ENCODE measurements around the gene AARS1. TPM values are rescaled to one million over a fixed set of nuclear protein-coding genes. Genes with fewer than 3 reads are reported as not detected.
A peak's percentile ranks its signal among the peaks of the same experiment; 100 is the strongest.
"Not testable (repeated sequence)": the region's sequence is repeated elsewhere in the genome, so short reads cannot be mapped to it uniquely, and the experiment has no call there.

AARS1 gene
- total RNA-seq, 2 experiments from 2014 or later: 10.3 to 11.1 TPM

DNA sequence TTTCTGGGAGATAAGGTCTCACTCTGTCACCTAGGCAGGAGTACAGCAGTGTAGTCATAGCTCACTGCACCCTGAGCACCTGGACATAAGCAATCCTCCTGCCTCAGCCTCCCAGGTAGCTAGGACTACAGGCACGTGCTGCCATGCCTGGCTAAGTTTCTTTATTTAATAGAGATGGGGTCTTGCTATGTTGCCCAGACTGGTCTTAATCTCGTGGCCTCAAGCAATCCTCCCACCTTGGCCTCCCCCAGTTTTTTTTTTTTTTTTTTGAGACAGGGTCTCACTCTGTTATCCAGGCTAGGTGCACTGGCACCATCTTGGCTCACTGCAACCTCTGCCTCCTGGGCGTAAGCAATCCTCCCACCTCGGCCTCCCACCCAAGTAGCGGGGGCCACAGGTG lies 30.8 kb upstream of the AARS1 start:
- no peak for DNase-seq
- TF ChIP-seq CTCF (IDR thresholded peaks at IDR 0.05): no peak
- H3K4me1 ChIP-seq (ENCODE audit: insufficient read depth, low read length): no peaks in the 10 kb centered on the region
- no peak overlapping the region for H3K27ac ChIP-seq (ENCODE audit: low read depth in 1 of 2, low read length in 2 of 2)
- ChIA-PET CTCF (interaction anchor here (1.5 kb wide), 1 partner anchor 68 kb away, joined by 3 read pairs; no protein-coding TSS in a partner anchor), POLR2A (no interaction called here)
- no peak for ATAC-seq (ENCODE audit: poor library complexity)
- H3K4me1 Mint-ChIP-seq (ENCODE audit: low read depth): no peaks in the 10 kb centered on the region
- no peaks in the 10 kb centered on the region for H3K9me3 ChIP-seq (ENCODE audit: control insufficient read depth in 1 of 2, insufficient read depth in 1 of 2, low read length in 2 of 2)
- intact Hi-C loops (cut with DNase I, micrococcal nuclease): no loop called here
- H3K4me3 Mint-ChIP-seq: no peak overlapping the region
- H3K27me3 Mint-ChIP-seq: no peaks in the 10 kb centered on the region
- H3K4me3 ChIP-seq (ENCODE audit: low read length): no peak overlapping the region
- H3K27me3 ChIP-seq (ENCODE audit: control insufficient read depth in 1 of 2, insufficient read depth in 2 of 2, low read length in 2 of 2): no peaks in the 10 kb centered on the region
- no peaks in the 10 kb centered on the region for H3K9me3 Mint-ChIP-seq
- no peak overlapping the region for H3K27ac Mint-ChIP-seq
- H3K36me3 ChIP-seq (ENCODE audit: insufficient read depth, low read length): peaks cover 65% of the 10 kb centered on the region
- peaks cover 55% of the 10 kb centered on the region for H3K36me3 Mint-ChIP-seq (ENCODE audit: low read depth)

DNA sequence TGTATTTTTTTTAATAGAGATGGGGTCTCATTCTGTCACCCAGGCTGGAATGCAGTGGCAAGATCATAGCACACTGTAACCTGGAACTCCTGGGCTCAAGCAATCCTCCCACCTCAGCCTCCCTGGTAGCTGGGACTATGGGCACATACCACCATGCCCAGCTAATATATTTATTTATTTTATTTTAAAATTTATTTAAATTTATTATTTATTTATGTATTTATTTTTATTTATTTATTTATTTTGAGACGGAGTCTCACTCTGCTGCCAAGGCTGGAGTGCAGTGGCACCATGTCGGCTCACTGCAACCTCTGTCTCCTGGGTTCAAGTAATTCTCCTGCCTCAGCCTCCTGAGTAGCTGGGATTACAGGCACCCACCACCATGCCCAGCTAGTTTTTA lies 18.4 kb upstream of the AARS1 start:
- H3K9me3 ChIP-seq (ENCODE audit: control insufficient read depth in 1 of 2, insufficient read depth in 1 of 2, low read length in 2 of 2); ATAC-seq (ENCODE audit: poor library complexity); H3K27ac Mint-ChIP-seq; H3K4me3 ChIP-seq (ENCODE audit: low read length); H3K4me3 Mint-ChIP-seq; H3K27ac ChIP-seq (ENCODE audit: low read depth in 1 of 2, low read length in 2 of 2); CTCF ChIA-PET; DNase-seq; intact Hi-C loops (cut with DNase I, micrococcal nuclease); H3K9me3 Mint-ChIP-seq; H3K27me3 ChIP-seq (ENCODE audit: control insufficient read depth in 1 of 2, insufficient read depth in 2 of 2, low read length in 2 of 2); H3K27me3 Mint-ChIP-seq: not testable (repeated sequence)
- Histone ChIP-seq H3K36me3 (ENCODE audit: insufficient read depth, low read length) (peaks cover 13% of the 10 kb centered on the region), H3K4me1 (ENCODE audit: insufficient read depth, low read length) (peaks cover 10% of the 10 kb centered on the region)
- Mint-ChIP-seq H3K4me1 (ENCODE audit: low read depth) (peaks cover 22% of the 10 kb centered on the region), H3K36me3 (ENCODE audit: low read depth) (peaks cover 32% of the 10 kb centered on the region)
- POLR2A ChIA-PET: interaction anchor here (2.4 kb wide), 1 partner anchor 19 kb away, joined by 7 read pairs; the partner anchor contains the start of gene AARS1

DNA sequence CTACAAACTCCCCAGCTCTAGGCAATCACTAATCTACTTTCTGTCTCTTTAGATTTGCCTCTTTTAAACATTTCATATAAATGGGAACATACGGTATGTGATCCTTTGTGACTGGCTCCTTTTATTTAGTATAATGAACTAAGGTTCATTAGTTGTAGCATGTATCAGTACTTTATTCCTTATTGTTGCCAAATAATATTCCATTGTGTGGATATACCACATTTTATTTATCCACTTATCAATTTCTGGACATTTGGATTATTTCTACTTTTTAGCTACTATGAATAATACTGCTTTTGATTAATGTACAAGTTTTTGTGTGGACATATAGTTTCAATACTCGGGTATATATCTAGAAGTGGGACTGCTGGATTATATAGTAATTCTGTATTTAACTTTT lies 17.6 kb upstream of the AARS1 start:
- no peak overlapping the region for H3K4me3 ChIP-seq (ENCODE audit: low read length)
- ChIA-PET CTCF (no interaction called here), POLR2A (interaction anchor here (0.6 to 2.4 kb wide), 3 partner anchors 18 to 55 kb away, joined by 3 to 7 read pairs (median 3); partner anchors contain the start of gene AARS1)
- Mint-ChIP-seq H3K4me3 (no peak overlapping the region), H3K4me1 (ENCODE audit: low read depth) (peaks cover 30% of the 10 kb centered on the region), H3K27me3 (no peaks in the 10 kb centered on the region), H3K27ac (no peak overlapping the region), H3K36me3 (ENCODE audit: low read depth) (peaks cover 33% of the 10 kb centered on the region), H3K9me3 (no peaks in the 10 kb centered on the region)
- DNase-seq (no peak), ATAC-seq (ENCODE audit: poor library complexity) (no peak)
- no peaks in the 10 kb centered on the region for H3K9me3 ChIP-seq (ENCODE audit: control insufficient read depth in 1 of 2, insufficient read depth in 1 of 2, low read length in 2 of 2)
- no peak for TF ChIP-seq CTCF (IDR thresholded peaks at IDR 0.05)
- no peak overlapping the region for H3K27ac ChIP-seq (ENCODE audit: low read depth in 1 of 2, low read length in 2 of 2)
- peaks cover 10% of the 10 kb centered on the region for H3K4me1 ChIP-seq (ENCODE audit: insufficient read depth, low read length)
- intact Hi-C loops (cut with DNase I, micrococcal nuclease): no loop called here
- H3K36me3 ChIP-seq (ENCODE audit: insufficient read depth, low read length): peaks cover 14% of the 10 kb centered on the region
- no peaks in the 10 kb centered on the region for H3K27me3 ChIP-seq (ENCODE audit: control insufficient read depth in 1 of 2, insufficient read depth in 2 of 2, low read length in 2 of 2)

DNA sequence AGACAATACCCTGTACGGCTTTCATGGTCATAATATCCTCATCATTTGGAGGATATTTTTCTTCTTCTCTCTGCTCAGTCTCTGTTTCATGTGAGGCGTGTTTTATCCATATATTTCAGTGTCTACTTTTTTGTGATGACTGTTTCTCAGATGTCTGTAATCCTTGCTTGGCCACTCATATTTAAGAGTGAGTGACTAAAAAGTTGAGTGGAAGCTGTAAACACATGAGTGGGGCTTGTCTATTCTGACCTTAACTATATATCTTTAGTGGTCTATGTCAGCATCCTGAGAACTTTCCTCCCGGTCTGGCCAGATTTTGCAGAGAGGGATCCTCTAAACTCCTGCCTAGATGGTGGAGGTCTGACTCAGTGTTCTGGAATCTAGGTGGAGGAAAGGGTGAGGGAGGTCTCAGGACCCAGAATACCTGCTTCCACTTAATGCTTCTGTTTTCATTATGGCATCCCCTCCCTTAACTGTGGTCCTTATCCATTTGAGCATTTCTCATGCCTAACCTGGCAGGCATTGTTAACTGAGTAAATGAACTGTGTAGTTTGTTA lies 15.7 kb upstream of the AARS1 start:
- Mint-ChIP-seq H3K9me3 (peaks cover 2% of the 10 kb centered on the region), H3K27ac (peak overlapping the region; percentile 54), H3K4me1 (ENCODE audit: low read depth) (peaks cover 46% of the 10 kb centered on the region), H3K36me3 (ENCODE audit: low read depth) (peaks cover 50% of the 10 kb centered on the region), H3K27me3 (no peaks in the 10 kb centered on the region), H3K4me3 (no peak overlapping the region)
- ChIA-PET CTCF (interaction anchor here (0.6 kb wide), 1 partner anchor 105 kb away, joined by 3 read pairs; no protein-coding TSS in a partner anchor), POLR2A (no interaction called here)
- Histone ChIP-seq H3K4me1 (ENCODE audit: insufficient read depth, low read length) (peaks cover 19% of the 10 kb centered on the region), H3K36me3 (ENCODE audit: insufficient read depth, low read length) (peaks cover 10% of the 10 kb centered on the region), H3K4me3 (ENCODE audit: low read length) (no peak overlapping the region), H3K9me3 (ENCODE audit: control insufficient read depth in 1 of 2, insufficient read depth in 1 of 2, low read length in 2 of 2) (peaks cover 0 to 3% of the 10 kb centered on the region in 2 experiments), H3K27ac (ENCODE audit: low read depth in 1 of 2, low read length in 2 of 2) (no peak overlapping the region), H3K27me3 (ENCODE audit: control insufficient read depth in 1 of 2, insufficient read depth in 2 of 2, low read length in 2 of 2) (no peaks in the 10 kb centered on the region)
- DNase-seq (no peak), ATAC-seq (ENCODE audit: poor library complexity) (no peak)
- intact Hi-C loops (cut with DNase I, micrococcal nuclease): no loop called here
- TF ChIP-seq CTCF (IDR thresholded peaks at IDR 0.05): no peak

Data from CD4-positive, alpha-beta T cell (primary cell).